Uterus (tissue), 2 donors: ENCODE results near the gene TAF13.

Source experiments
- CTCF ChIP-seq, 4 experiments: fragments of 200-600 bp in 2 of 4; fragments of 450-650 bp in 2 of 4; sonication (generic) in 2 of 4; IDR thresholded peaks; one replicate each; pipeline ENCODE4 v1.5.1; 2016 to 2019; ENCODE audit warnings: antibody characterized with exemption in 4 of 4, mild to moderate bottlenecking in 2 of 4, moderate library complexity in 1 of 4
- POLR2A ChIP-seq, 2 donors: fragments of 450-650 bp; IDR thresholded peaks; one replicate each; pipeline ENCODE4 v1.6.1; 2016; ENCODE audit warnings: antibody characterized with exemption in 2 of 2, mild to moderate bottlenecking in 1 of 2, moderate library complexity in 1 of 2

DNA sequence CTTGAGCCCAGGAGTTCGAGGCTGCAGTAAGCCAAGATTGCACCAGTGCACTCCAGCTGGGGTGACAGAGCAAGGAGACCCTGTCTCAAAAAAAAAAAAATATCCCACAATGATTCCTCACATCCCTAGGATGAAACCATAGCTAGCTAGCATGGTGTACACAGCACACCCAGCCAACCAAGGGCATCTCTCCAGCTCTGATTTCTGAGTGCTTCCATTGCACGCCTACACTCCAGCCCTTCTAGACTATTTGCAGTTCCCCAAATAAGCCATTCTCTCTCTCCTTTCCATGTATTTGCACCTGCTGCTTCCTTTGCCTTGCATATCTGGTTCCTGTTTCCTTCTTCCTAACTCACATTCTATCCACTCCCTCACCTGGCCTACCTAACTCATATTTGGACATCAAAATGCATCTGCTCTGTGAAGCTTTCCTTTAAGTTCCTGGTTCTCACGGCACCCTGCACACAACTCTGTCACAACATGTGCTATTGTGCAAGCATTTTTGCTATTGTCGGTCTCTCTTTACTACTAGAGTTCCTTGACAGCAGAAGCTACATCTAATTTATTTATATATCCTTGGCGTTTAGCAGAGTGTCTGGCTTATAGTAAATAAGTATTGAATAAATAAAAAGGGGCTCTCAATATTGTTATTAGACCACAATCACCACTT is 35.7 kb upstream of the TAF13 start:
- TF ChIP-seq CTCF (IDR thresholded peaks at IDR 0.05) = no peak
- no peak for TF ChIP-seq POLR2A (IDR thresholded peaks at IDR 0.05)
